HCT116 (cell line): ENCODE data around the gene ANKRD18A. TPM values are rescaled to one million over a fixed set of nuclear protein-coding genes. Genes with fewer than 3 reads are reported as not detected.
"Not testable (repeated sequence)": the region's sequence is repeated elsewhere in the genome, so short reads cannot be mapped to it uniquely, and the experiment has no call there.

Experiments used
- ATAC-seq: fragments of 200-7000 bp; cut with Tn5 transposase; 2 replicates; pipeline ENCODE4 v1.9.1; 2020; ENCODE audit warnings: mild to moderate bottlenecking, moderate library complexity
- BruUV-seq: library from RNA; stranded (reverse); fragments of 400-500 nt; replicated peaks from 2 replicates; lab custom pipeline; 2021; lab: Mats Ljungman, UMichigan
- CTCF ChIA-PET: fragments of 300-600 bp; sonication (Branson Sonifier 250); formaldehyde crosslinking; loops from one replicate; lab custom pipeline; 2021; ENCODE audit warnings: antibody characterized with exemption; lab: Charles Lee
- POLR2A ChIA-PET: fragments of 300-600, 350-600 bp; sonication (Branson Sonifier 250); formaldehyde crosslinking; loops from one replicate; lab custom pipeline; 2021; ENCODE audit warnings: antibody characterized with exemption; lab: Charles Lee
- RAD21 ChIA-PET, 2 experiments: fragments of 300-600 bp; sonication (Branson Sonifier 250); formaldehyde crosslinking; loops; one replicate each; lab custom pipeline; 2023; ENCODE audit warnings: low total read pairs in 2 of 2; ENCODE audit not compliant: uncharacterized antibody in 2 of 2, unreplicated experiment in 2 of 2, low non-redundant PET in 1 of 2; lab: Charles Lee
- DNase-seq: peaks from one replicate; pipeline ENCODE4 v3.0.0-alpha.2; 2010; ENCODE audit warnings: low read depth, low spot score
- H2AFZ ChIP-seq: fragments of 200-600 bp; shearing (Covaris generic), sonication (generic); 2 replicates; pipeline ENCODE4 v1.6.1; 2017; ENCODE audit warnings: low read depth, mixed run types, mixed read lengths, antibody characterized with exemption, low read length; ENCODE audit not compliant: poor library complexity, severe bottlenecking
- H3K27ac ChIP-seq: 2 replicates; pipeline ENCODE4 v1.5.1; 2012; ENCODE audit warnings: low read depth, low read length
- H3K27me3 ChIP-seq: fragments of 200-600 bp; sonication (generic); 2 replicates; pipeline ENCODE4 v1.6.1; 2016; ENCODE audit warnings: mixed run types, low read length, mixed read lengths; ENCODE audit not compliant: insufficient read depth
- H3K36me3 ChIP-seq, 2 experiments: fragments of 200-500 bp in 1 of 2; fragments of 200-600 bp in 1 of 2; sonication (Bioruptor generic) in 1 of 2; sonication (generic) in 1 of 2; 2 replicates each; pipeline versions ENCODE4 v1.5.1 to v1.6.1; 2014 to 2016; ENCODE audit warnings: low read length in 2 of 2, inconsistent platforms in 1 of 2, mixed read lengths in 1 of 2, mixed run types in 1 of 2; ENCODE audit not compliant: insufficient read depth in 2 of 2, control insufficient read depth in 1 of 2
- H3K4me1 ChIP-seq, 2 experiments: fragments of 200-600 bp in 1 of 2; sonication (generic) in 1 of 2; 2 replicates each; pipeline versions ENCODE4 v1.5.1 to v1.6.1; 2012 to 2017; ENCODE audit warnings: low read length in 2 of 2, inconsistent platforms in 1 of 2, mild to moderate bottlenecking in 1 of 2, mixed read lengths in 1 of 2, mixed run types in 1 of 2, moderate library complexity in 1 of 2; ENCODE audit not compliant: insufficient read depth in 2 of 2, control insufficient read depth in 1 of 2
- H3K4me2 ChIP-seq: fragments of 200-600 bp; sonication (generic); 2 replicates; pipeline ENCODE4 v1.6.1; 2017; ENCODE audit warnings: mixed run types, low read length, mixed read lengths
- H3K4me3 ChIP-seq, 2 experiments: fragments of 200-600 bp in 1 of 2; sonication (generic) in 1 of 2; replicated peaks in 1 of 2; 2 replicates each; pipeline ENCODE4 v1.5.1; 2011 to 2016; ENCODE audit warnings: low read length in 2 of 2, control low read depth in 1 of 2, low read depth in 1 of 2, mild to moderate bottlenecking in 1 of 2, mixed read lengths in 1 of 2, mixed run types in 1 of 2
- H3K79me2 ChIP-seq: fragments of 200-600 bp; sonication (generic); 2 replicates; pipeline ENCODE4 v1.6.1; 2017; ENCODE audit warnings: mild to moderate bottlenecking, mixed run types, low read length, moderate library complexity, mixed read lengths; ENCODE audit not compliant: insufficient read depth
- H3K9ac ChIP-seq: fragments of 200-600 bp; sonication (generic); 2 replicates; pipeline ENCODE4 v1.6.1; 2016; ENCODE audit warnings: low read length, mixed read lengths
- H3K9me2 ChIP-seq: fragments of 200-600 bp; sonication (generic), shearing (Covaris generic); 2 replicates; pipeline ENCODE4 v1.6.1; 2017; ENCODE audit warnings: mixed run types, mild to moderate bottlenecking, moderate library complexity; ENCODE audit not compliant: insufficient read depth
- H3K9me3 ChIP-seq, 2 experiments: fragments of 200-500 bp in 1 of 2; fragments of 200-600 bp in 1 of 2; sonication (Bioruptor generic) in 1 of 2; sonication (generic) in 1 of 2; 2 replicates each; pipeline ENCODE4 v1.6.1; 2014 to 2017; ENCODE audit warnings: low read length in 2 of 2, mixed read lengths in 2 of 2, inconsistent platforms in 1 of 2, low read depth in 1 of 2, mild to moderate bottlenecking in 1 of 2, mixed run types in 1 of 2, moderate library complexity in 1 of 2; ENCODE audit not compliant: control insufficient read depth in 1 of 2, insufficient read depth in 1 of 2
- H4K20me1 ChIP-seq: fragments of 200-600 bp; sonication (generic), shearing (Covaris generic); 2 replicates; pipeline ENCODE4 v1.6.1; 2017; ENCODE audit warnings: mixed run types, mild to moderate bottlenecking, moderate library complexity; ENCODE audit not compliant: insufficient read depth
- ELF1 ChIP-seq: IDR thresholded peaks from 2 replicates; pipeline ENCODE4 v1.6.1; 2012; ENCODE audit warnings: low read depth, borderline replicate concordance
- EZH2phosphoT487 ChIP-seq: fragments of 200-600 bp; IDR thresholded peaks from 2 replicates; pipeline ENCODE4 v1.6.1; 2018; ENCODE audit warnings: antibody characterized with exemption, borderline replicate concordance
- RAD21 ChIP-seq: IDR thresholded peaks from 2 replicates; pipeline ENCODE4 v1.6.1; 2012; ENCODE audit warnings: low read depth, mild to moderate bottlenecking
- SP1 ChIP-seq: IDR thresholded peaks from 2 replicates; pipeline ENCODE4 v1.6.1; 2012; ENCODE audit warnings: low read depth
- ZFX ChIP-seq: fragments of 450-650 bp; IDR thresholded peaks from 2 replicates; pipeline ENCODE4 v1.6.1; 2017
- intact Hi-C: fragments of 100-400 bp; cut with micrococcal nuclease; formaldehyde crosslinking; loops from 2 replicates; pipeline ENCODE4 v1.10.0; 2022
- total RNA-seq: library from RNA; stranded (reverse); gene quantifications from one replicate; pipeline ENCODE4 v1.2.1, GENCODE V29; 2021; ENCODE audit not compliant: unreplicated experiment
- TF ChIP-seq, protein P1 (sequence below): IDR thresholded peaks from 2 replicates; pipeline ENCODE4 v1.6.1; 2012

The ANKRD18A gene
- total RNA-seq, 1 experiment from 2014 or later: 24.2 TPM

DNA sequence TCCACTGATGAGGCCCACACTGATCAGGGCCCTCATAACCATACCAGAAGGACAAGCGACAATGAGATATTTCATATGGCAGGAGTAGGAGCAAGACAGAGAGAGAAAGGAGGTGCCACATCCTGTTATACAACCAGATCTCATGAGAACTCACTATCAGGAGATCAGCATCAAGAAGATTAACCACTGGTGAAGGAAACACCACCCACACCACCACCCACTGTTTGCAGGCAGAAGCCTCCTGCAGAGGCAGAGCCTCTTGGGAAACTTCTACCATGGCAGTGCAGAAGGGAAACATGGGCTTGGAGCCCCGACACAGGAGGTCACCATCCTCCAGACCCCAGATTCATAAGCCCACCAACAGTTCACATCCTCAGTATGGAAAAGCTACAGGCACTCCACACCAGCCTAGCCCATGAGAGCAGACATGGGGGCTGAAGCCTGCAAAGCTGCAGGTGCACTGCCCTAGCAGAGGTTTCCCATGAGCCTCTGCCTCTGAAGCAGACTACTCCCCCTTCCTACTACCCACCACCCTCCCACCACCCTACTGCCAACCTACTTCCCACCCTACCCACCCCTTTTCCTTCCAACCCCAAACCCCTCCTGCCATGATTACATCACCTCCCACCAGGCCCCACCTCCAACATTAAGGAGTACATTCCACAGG, 73.8 kb downstream of the ANKRD18A start:
- not testable (repeated sequence) for BruUV-seq, ATAC-seq

DNA sequence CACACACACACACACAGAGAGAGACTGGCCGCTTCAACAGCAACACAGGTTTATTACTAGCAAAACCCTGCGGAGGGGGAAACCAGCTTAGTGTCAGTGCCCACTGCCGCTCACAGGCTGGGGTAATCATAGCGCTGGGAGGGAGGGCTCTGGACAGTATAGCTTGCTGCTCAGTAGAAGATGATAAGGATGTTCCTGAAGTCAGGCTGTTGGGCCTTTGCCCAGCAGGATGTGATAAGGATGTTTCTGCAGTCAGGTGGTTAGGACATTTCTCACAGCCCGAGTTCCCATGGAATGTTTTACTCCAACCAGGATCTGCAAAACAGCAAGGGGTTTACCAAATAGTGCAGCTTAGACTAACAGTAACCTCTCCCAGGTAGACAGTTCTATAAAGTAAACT, 79.9 kb downstream of the ANKRD18A start:
- BruUV-seq, H3K9me2 ChIP-seq, POLR2A ChIA-PET, H3K4me1 ChIP-seq, H3K9me3 ChIP-seq, ATAC-seq, DNase-seq, H3K4me3 ChIP-seq, CTCF ChIA-PET, RAD21 ChIA-PET, H2AFZ ChIP-seq, H4K20me1 ChIP-seq, intact Hi-C loops, H3K36me3 ChIP-seq, H3K27ac ChIP-seq, H3K9ac ChIP-seq, H3K27me3 ChIP-seq, H3K4me2 ChIP-seq, H3K79me2 ChIP-seq: not testable (repeated sequence)

More for the DNA sequence above, 73.8 kb downstream of the ANKRD18A start:
- intact Hi-C loops, CTCF ChIA-PET, H3K9ac ChIP-seq, H3K9me3 ChIP-seq, H3K27ac ChIP-seq, RAD21 ChIA-PET, DNase-seq, H2AFZ ChIP-seq, POLR2A ChIA-PET, H3K4me1 ChIP-seq, H3K79me2 ChIP-seq, H3K9me2 ChIP-seq, H3K4me2 ChIP-seq, H3K36me3 ChIP-seq, H3K27me3 ChIP-seq, H4K20me1 ChIP-seq, H3K4me3 ChIP-seq: not testable (repeated sequence)

DNA sequence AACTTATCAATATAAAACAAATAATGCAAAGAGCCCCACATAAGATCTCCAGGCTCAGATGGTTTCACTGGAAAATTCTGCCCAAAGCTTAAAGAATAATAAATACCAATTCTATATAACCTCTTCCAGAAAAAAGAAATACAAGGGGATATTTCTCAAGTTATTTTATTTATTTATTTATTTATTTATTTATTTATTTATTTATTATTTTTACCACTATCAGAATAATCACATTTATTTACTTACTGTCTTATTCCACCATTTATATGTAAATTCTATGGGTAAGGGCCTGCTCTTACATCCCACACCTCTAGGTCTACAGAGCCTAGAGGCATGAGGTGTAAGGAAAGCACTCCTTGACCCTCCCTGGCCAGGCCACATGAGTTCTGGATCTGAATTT, 91.1 kb downstream of the ANKRD18A start:
- H3K9ac ChIP-seq: no peak overlapping the region
- no peaks in the 10 kb centered on the region for H3K36me3 ChIP-seq
- no peak for DNase-seq
- H3K4me2 ChIP-seq: no peak overlapping the region
- TF ChIP-seq EZH2phosphoT487: no peak
- TF ChIP-seq RAD21: no peak
- no peak for TF ChIP-seq ZFX
- TF ChIP-seq SP1: no peak
- TF ChIP-seq ELF1: no peak
- TF ChIP-seq, protein P1, sequence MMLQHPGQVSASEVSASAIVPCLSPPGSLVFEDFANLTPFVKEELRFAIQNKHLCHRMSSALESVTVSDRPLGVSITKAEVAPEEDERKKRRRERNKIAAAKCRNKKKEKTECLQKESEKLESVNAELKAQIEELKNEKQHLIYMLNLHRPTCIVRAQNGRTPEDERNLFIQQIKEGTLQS: no peak
- TF ChIP-seq, all 23 proteins: peak for 0
- no TSS peak for BruUV-seq
- Histone ChIP-seq H3K79me2 (no peaks in the 10 kb centered on the region), H3K4me3 (no peak overlapping the region), H4K20me1 (no peaks in the 10 kb centered on the region), H2AFZ (no peak overlapping the region), H3K4me1 (no peaks in the 10 kb centered on the region), H3K27ac (no peak overlapping the region), H3K9me3 (no peaks in the 10 kb centered on the region), H3K27me3 (no peaks in the 10 kb centered on the region), H3K9me2 (no peaks in the 10 kb centered on the region)
- POLR2A ChIA-PET: no interaction called here
- RAD21 ChIA-PET: no interaction called here
- CTCF ChIA-PET: no interaction called here
- no peak for ATAC-seq
- intact Hi-C loops: no loop called here
